ENCODE measurements around the gene NDNF. TPM values are rescaled to one million over a fixed set of nuclear protein-coding genes. Genes with fewer than 3 reads are reported as not detected.

The NDNF gene
- total RNA-seq, 1 experiment from 2014 or later: 2.4 TPM

DNA sequence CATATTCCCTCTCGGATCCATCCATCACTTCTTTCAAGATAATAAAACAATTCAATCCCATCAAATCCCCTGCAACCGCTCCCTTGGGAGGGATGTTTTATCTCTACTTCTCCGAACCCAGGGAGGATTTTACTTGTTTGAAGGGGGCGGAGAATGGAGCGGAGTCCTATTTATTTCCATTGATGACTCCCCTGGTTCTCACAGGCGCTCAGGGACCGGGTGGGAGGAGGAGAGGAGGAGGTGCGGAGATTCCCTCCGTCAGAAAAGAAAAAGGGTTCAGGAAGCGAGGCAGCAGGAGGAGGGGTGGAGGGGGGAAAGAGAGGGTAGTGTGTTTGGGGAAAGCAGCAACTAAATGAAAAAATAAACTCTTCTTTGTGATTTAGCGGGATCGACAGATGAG lies 2.1 kb downstream of the NDNF start:
- Mint-ChIP-seq H3K27me3 (ENCODE audit: low read depth) (peaks cover 53% of the 10 kb centered on the region), H3K36me3 (no peaks in the 10 kb centered on the region), H3K4me1 (peaks cover 29% of the 10 kb centered on the region), H3K27ac (no peak overlapping the region), H3K4me3 (peak overlapping the region; percentile 72), H3K9me3 (no peaks in the 10 kb centered on the region)
- TF ChIP-seq ZNF219 (CRISPR knock-in tag; IDR thresholded peaks at IDR 0.05; ENCODE audit: borderline replicate concordance) (no peak), SMAD4 (CRISPR knock-in tag; IDR thresholded peaks at IDR 0.05) (no peak), SP1 (CRISPR knock-in tag; conservative IDR thresholded peaks at IDR 0.05) (no peak), ZNF396 (CRISPR knock-in tag; IDR thresholded peaks at IDR 0.05; ENCODE audit: borderline replicate concordance) (no peak), SOX15 (CRISPR knock-in tag; IDR thresholded peaks at IDR 0.05) (no peak), RELA (CRISPR knock-in tag; IDR thresholded peaks at IDR 0.05; ENCODE audit: borderline replicate concordance) (no peak), ZNF317 (CRISPR knock-in tag; IDR thresholded peaks at IDR 0.05; ENCODE audit: borderline replicate concordance, low read depth) (no peak), CREB1 (CRISPR knock-in tag; IDR thresholded peaks at IDR 0.05) (no peak)
- TF ChIP-seq, protein P1, sequence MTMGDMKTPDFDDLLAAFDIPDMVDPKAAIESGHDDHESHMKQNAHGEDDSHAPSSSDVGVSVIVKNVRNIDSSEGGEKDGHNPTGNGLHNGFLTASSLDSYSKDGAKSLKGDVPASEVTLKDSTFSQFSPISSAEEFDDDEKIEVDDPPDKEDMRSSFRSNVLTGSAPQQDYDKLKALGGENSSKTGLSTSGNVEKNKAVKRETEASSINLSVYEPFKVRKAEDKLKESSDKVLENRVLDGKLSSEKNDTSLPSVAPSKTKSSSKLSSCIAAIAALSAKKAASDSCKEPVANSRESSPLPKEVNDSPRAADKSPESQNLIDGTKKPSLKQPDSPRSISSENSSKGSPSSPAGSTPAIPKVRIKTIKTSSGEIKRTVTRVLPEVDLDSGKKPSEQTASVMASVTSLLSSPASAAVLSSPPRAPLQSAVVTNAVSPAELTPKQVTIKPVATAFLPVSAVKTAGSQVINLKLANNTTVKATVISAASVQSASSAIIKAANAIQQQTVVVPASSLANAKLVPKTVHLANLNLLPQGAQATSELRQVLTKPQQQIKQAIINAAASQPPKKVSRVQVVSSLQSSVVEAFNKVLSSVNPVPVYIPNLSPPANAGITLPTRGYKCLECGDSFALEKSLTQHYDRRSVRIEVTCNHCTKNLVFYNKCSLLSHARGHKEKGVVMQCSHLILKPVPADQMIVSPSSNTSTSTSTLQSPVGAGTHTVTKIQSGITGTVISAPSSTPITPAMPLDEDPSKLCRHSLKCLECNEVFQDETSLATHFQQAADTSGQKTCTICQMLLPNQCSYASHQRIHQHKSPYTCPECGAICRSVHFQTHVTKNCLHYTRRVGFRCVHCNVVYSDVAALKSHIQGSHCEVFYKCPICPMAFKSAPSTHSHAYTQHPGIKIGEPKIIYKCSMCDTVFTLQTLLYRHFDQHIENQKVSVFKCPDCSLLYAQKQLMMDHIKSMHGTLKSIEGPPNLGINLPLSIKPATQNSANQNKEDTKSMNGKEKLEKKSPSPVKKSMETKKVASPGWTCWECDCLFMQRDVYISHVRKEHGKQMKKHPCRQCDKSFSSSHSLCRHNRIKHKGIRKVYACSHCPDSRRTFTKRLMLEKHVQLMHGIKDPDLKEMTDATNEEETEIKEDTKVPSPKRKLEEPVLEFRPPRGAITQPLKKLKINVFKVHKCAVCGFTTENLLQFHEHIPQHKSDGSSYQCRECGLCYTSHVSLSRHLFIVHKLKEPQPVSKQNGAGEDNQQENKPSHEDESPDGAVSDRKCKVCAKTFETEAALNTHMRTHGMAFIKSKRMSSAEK (CRISPR knock-in tag; IDR thresholded peaks at IDR 0.05; ENCODE audit: borderline replicate concordance): no peak
- TF ChIP-seq, protein P2, sequence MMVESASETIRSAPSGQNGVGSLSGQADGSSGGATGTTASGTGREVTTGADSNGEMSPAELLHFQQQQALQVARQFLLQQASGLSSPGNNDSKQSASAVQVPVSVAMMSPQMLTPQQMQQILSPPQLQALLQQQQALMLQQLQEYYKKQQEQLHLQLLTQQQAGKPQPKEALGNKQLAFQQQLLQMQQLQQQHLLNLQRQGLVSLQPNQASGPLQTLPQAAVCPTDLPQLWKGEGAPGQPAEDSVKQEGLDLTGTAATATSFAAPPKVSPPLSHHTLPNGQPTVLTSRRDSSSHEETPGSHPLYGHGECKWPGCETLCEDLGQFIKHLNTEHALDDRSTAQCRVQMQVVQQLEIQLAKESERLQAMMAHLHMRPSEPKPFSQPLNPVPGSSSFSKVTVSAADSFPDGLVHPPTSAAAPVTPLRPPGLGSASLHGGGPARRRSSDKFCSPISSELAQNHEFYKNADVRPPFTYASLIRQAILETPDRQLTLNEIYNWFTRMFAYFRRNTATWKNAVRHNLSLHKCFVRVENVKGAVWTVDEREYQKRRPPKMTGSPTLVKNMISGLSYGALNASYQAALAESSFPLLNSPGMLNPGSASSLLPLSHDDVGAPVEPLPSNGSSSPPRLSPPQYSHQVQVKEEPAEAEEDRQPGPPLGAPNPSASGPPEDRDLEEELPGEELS (CRISPR knock-in tag; IDR thresholded peaks at IDR 0.05): no peak
- peak; percentile 40 for DNase-seq (ENCODE audit: low spot score)
- POLR2A ChIA-PET: interaction anchor here (0.6 to 0.8 kb wide), 2 partner anchors 161 to 987 kb away, joined by 3 to 4 read pairs; no protein-coding TSS in a partner anchor
- CTCF ChIA-PET: interaction anchor here (0.8 to 1.5 kb wide), 11 partner anchors 13 to 226 kb away, joined by 3 to 11 read pairs (median 4); no protein-coding TSS in a partner anchor
- peak; percentile 9 for ATAC-seq

DNA sequence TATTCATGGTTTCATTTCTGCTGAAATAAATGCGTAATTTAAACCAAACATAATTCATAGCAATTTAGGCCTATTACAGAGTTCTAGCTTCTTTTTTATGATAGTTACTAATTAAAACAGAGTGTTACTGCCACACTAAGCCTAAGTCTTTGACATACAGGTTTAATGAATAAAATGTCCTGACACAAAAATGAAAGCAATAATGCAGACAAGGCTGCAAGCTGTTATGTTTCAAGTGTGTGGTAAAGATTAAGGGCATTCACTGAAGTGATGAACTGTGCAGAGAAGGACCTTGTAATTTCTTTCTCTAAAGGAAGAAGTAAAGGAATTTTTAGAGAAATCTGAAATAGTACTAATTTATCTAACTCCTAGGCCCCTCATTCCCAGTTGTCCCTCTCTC lies 2.9 kb downstream of the NDNF start:
- Mint-ChIP-seq H3K4me3 (peak overlapping the region; percentile 72; the same call in 1 of the 2 replicates), H3K9me3 (no peaks in the 10 kb centered on the region), H3K36me3 (no peaks in the 10 kb centered on the region), H3K4me1 (peaks cover 27% of the 10 kb centered on the region), H3K27ac (no peak overlapping the region), H3K27me3 (ENCODE audit: low read depth) (peaks cover 50% of the 10 kb centered on the region)
- TF ChIP-seq, protein P3, sequence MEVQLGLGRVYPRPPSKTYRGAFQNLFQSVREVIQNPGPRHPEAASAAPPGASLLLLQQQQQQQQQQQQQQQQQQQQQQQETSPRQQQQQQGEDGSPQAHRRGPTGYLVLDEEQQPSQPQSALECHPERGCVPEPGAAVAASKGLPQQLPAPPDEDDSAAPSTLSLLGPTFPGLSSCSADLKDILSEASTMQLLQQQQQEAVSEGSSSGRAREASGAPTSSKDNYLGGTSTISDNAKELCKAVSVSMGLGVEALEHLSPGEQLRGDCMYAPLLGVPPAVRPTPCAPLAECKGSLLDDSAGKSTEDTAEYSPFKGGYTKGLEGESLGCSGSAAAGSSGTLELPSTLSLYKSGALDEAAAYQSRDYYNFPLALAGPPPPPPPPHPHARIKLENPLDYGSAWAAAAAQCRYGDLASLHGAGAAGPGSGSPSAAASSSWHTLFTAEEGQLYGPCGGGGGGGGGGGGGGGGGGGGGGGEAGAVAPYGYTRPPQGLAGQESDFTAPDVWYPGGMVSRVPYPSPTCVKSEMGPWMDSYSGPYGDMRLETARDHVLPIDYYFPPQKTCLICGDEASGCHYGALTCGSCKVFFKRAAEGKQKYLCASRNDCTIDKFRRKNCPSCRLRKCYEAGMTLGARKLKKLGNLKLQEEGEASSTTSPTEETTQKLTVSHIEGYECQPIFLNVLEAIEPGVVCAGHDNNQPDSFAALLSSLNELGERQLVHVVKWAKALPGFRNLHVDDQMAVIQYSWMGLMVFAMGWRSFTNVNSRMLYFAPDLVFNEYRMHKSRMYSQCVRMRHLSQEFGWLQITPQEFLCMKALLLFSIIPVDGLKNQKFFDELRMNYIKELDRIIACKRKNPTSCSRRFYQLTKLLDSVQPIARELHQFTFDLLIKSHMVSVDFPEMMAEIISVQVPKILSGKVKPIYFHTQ (CRISPR knock-in tag; IDR thresholded peaks at IDR 0.05): no peak
- TF ChIP-seq NFATC4 (CRISPR knock-in tag; IDR thresholded peaks at IDR 0.05): no peak
- TF ChIP-seq EMX1 (CRISPR knock-in tag; IDR thresholded peaks at IDR 0.05): no peak
- no peak for TF ChIP-seq ZNF396 (CRISPR knock-in tag; IDR thresholded peaks at IDR 0.05; ENCODE audit: borderline replicate concordance)
- TF ChIP-seq GTF2I (CRISPR knock-in tag; conservative IDR thresholded peaks at IDR 0.05): no peak
- TF ChIP-seq MYBL2 (CRISPR knock-in tag; IDR thresholded peaks at IDR 0.05): no peak
- no peak for TF ChIP-seq GRHL2 (CRISPR knock-in tag; IDR thresholded peaks at IDR 0.05; ENCODE audit: insufficient replicate concordance, severe bottlenecking)
- TF ChIP-seq SOX15 (CRISPR knock-in tag; IDR thresholded peaks at IDR 0.05): no peak
- DNase-seq (ENCODE audit: low spot score) (no peak), ATAC-seq (no peak)
- ChIA-PET POLR2A (no interaction called here), CTCF (no interaction called here)

All from WTC11 (cell line).